HEK293T (cell line): ENCODE measurements around the gene FBXL22.

ENCODE experiments used
- FOXM1 ChIP-seq: fragments of 450-650 bp; IDR thresholded peaks from 2 replicates; pipeline ENCODE4 v1.6.1; 2017; ENCODE audit warnings: mild to moderate bottlenecking, borderline replicate concordance
- SUZ12 ChIP-seq: fragments of 450-650 bp; IDR thresholded peaks from 2 replicates; pipeline ENCODE4 v1.6.1; 2016; ENCODE audit warnings: mild to moderate bottlenecking

DNA sequence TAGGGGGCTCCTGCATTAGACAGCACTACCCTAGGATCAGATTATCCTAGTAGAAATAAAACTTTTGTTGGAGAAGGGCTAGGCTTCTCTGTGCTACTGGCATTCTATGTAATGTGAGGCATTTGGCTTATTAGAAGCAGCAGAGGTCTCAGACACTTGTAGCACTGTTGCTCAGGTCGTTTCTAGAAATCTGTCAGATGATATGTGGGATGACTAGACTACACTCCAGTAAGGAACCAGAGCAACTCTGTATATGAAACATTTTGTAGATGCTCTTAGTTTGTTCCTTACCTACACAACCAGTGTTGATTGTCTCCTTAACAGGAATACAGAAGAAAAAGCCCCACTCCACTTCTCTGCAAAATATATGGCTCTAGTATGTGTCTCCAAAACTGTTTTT is 21.9 kb upstream of the FBXL22 start:
- TF ChIP-seq FOXM1 (no peak), SUZ12 (no peak)
